COR-L47 (cell line): ENCODE measurements around the gene SLC11A1.
A peak's percentile ranks its signal among the peaks of the same experiment; 100 is the strongest.

ENCODE experiments used
- DNase-seq: peaks from one replicate; lab custom pipeline; 2025; lab: John Stamatoyannopoulos, UW

Gene SLC11A1

GRCh38 chr2:218394298-218395089, 12.4 kb downstream of the SLC11A1 start:
- DNase-seq, result no peak

- DNase-seq, result no peak
These were observed 13.0 kb downstream of the SLC11A1 start for GRCh38 chr2:218395090-218395444.

GRCh38 chr2:218395456-218395825, 13.4 kb downstream of the SLC11A1 start:
- DNase-seq, result no peak

- DNase-seq, result peak; percentile 93
These were observed 14.0 kb downstream of the SLC11A1 start for GRCh38 chr2:218395826-218396687.

- DNase-seq, result peak; percentile 82
These were observed 14.8 kb downstream of the SLC11A1 start for GRCh38 chr2:218396688-218397462.

- DNase-seq, result no peak
These were observed 15.4 kb downstream of the SLC11A1 start for GRCh38 chr2:218397463-218397819.

- peak; percentile 40 for DNase-seq
These were observed 15.9 kb downstream of the SLC11A1 start for GRCh38 chr2:218397820-218398436.

GRCh38 chr2:218398437-218399390, 16.6 kb downstream of the SLC11A1 start:
- DNase-seq, result no peak

GRCh38 chr2:218399391-218400166, 17.5 kb downstream of the SLC11A1 start, which contains the start of gene CTDSP1:
CTDSP1 (plus strand) TSS chr2:218399868; CDS start chr2:218400091, 223 bp downstream.
- DNase-seq, result peak; percentile 93

GRCh38 chr2:218400167-218400929, 18.3 kb downstream of the SLC11A1 start:
- DNase-seq, result no peak

- DNase-seq, result no peak
These were observed 19.1 kb downstream of the SLC11A1 start for GRCh38 chr2:218400930-218401881.

GRCh38 chr2:218401890-218402289, 19.8 kb downstream of the SLC11A1 start:
- DNase-seq, result no peak

GRCh38 chr2:218402491-218402901, 20.4 kb downstream of the SLC11A1 start:
- DNase-seq, result no peak

GRCh38 chr2:218402911-218403411, 20.9 kb downstream of the SLC11A1 start:
- no peak for DNase-seq

GRCh38 chr2:218403810-218404209, 21.7 kb downstream of the SLC11A1 start:
- DNase-seq, result no peak

- no peak for DNase-seq
These were observed 22.4 kb downstream of the SLC11A1 start for GRCh38 chr2:218404351-218405085.
